ENCODE data around the gene PIK3R1.

- no peak for TF ChIP-seq CTCF (conservative IDR thresholded peaks at IDR 0.05; ENCODE audit: low read depth, low read length)
- TF ChIP-seq EZH2 (IDR thresholded peaks at IDR 0.05; ENCODE audit: low read length, unreplicated experiment) = no peak
- TF ChIP-seq EZH2phosphoT487 (IDR thresholded peaks at IDR 0.05; ENCODE audit: borderline replicate concordance, low read length) = no peak
Observed at GRCh38 chr5:68215898-68216244, 315 bp downstream of the PIK3R1 start.

Data from PC-3 (cell line).